ENCODE results near the gene CD27.

Gene CD27

DNA sequence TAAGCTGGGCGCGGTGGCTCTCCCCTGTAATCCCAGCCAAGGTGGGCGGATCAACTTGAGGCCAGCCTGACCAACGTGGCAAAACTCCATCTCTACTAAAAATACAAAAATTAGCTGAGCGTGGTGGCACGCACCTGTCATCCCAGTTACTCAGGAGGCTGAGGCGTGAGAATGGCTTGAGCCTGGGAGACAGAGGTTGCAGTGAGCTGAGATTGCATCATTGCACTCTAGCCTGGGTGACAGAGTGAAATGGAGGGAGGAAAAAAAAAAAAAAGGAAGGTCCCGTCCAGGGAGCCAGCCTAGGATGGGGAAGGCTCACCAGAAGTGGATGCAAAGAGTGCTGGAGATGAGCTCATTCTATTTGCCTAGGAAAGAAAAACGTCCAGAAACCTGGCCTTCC, 1.9 kb upstream of the CD27 start:
- H4K20me1 ChIP-seq (ENCODE audit: insufficient read depth, low read length) = no peaks in the 10 kb centered on the region
- H3K27me3 ChIP-seq (ENCODE audit: low read depth, low read length) = no peaks in the 10 kb centered on the region
- H2AFZ ChIP-seq (ENCODE audit: low read depth, low read length) = no peak overlapping the region
- no peak overlapping the region for H3K4me2 ChIP-seq (ENCODE audit: low read length)
- no peak overlapping the region for H3K4me3 ChIP-seq (ENCODE audit: low read length)
- peaks cover 13% of the 10 kb centered on the region; the same call in 1 of the 2 replicates for H3K9me3 ChIP-seq (ENCODE audit: insufficient read depth, low read length)
- peaks cover 24% of the 10 kb centered on the region for H3K4me1 ChIP-seq (ENCODE audit: low read length)
- H3K79me2 ChIP-seq (ENCODE audit: low read length) = no peaks in the 10 kb centered on the region
- peaks cover 4% of the 10 kb centered on the region for H3K36me3 ChIP-seq (replicated peaks; ENCODE audit: low read depth, low read length)
- no peak overlapping the region for H3K27ac ChIP-seq (ENCODE audit: low read length)
- no peak for TF ChIP-seq EZH2phosphoT487 (IDR thresholded peaks at IDR 0.05; ENCODE audit: low read depth)
- TF ChIP-seq, protein P1, sequence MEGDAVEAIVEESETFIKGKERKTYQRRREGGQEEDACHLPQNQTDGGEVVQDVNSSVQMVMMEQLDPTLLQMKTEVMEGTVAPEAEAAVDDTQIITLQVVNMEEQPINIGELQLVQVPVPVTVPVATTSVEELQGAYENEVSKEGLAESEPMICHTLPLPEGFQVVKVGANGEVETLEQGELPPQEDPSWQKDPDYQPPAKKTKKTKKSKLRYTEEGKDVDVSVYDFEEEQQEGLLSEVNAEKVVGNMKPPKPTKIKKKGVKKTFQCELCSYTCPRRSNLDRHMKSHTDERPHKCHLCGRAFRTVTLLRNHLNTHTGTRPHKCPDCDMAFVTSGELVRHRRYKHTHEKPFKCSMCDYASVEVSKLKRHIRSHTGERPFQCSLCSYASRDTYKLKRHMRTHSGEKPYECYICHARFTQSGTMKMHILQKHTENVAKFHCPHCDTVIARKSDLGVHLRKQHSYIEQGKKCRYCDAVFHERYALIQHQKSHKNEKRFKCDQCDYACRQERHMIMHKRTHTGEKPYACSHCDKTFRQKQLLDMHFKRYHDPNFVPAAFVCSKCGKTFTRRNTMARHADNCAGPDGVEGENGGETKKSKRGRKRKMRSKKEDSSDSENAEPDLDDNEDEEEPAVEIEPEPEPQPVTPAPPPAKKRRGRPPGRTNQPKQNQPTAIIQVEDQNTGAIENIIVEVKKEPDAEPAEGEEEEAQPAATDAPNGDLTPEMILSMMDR (IDR thresholded peaks at IDR 0.05; ENCODE audit: low read depth, low read length) = no peak
- no peak overlapping the region for H3K9ac ChIP-seq (ENCODE audit: low read length)

DNA sequence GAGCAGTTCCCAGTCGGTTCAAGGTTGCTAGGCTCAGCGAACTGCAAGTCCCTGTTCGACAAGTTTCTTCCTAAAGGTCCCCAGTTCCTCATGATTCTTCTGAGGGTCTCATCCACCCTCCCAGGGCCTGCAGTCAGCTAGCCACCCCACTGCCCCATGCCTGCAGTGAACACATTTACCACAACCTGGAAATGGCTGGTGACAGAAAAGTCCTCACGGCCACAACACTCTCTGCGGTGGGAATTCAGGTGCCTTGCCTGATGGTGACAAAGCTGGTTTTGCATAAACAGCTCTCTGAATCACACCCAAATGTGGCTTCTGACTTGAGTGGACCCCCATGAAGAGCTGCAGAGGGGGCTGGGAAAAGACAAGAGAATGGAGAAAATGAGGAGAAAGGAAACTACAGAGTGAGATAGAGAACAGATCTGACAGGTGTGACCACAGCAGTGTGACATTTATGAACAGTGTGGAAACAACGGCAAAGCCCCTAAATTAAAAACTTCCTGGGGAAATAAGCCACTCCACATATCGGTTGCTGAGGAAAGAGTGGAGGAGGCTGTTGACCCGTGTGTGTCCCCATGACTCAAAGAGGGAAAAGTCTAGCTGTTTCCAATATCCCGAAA, 1.3 kb upstream of the CD27 start:
- Histone ChIP-seq H3K9ac (ENCODE audit: low read length) (no peak overlapping the region), H2AFZ (ENCODE audit: low read depth, low read length) (no peak overlapping the region), H3K4me3 (ENCODE audit: low read length) (no peak overlapping the region), H3K9me3 (ENCODE audit: insufficient read depth, low read length) (peaks cover 13% of the 10 kb centered on the region; the same call in 1 of the 2 replicates), H4K20me1 (ENCODE audit: insufficient read depth, low read length) (no peaks in the 10 kb centered on the region), H3K36me3 (replicated peaks; ENCODE audit: low read depth, low read length) (peaks cover 4% of the 10 kb centered on the region), H3K4me1 (ENCODE audit: low read length) (peaks cover 24% of the 10 kb centered on the region), H3K4me2 (ENCODE audit: low read length) (peak overlapping the region; percentile 24; the same call in 1 of the 2 replicates), H3K27me3 (ENCODE audit: low read depth, low read length) (no peaks in the 10 kb centered on the region), H3K79me2 (ENCODE audit: low read length) (no peaks in the 10 kb centered on the region), H3K27ac (ENCODE audit: low read length) (no peak overlapping the region)
- TF ChIP-seq, protein P1 (IDR thresholded peaks at IDR 0.05; ENCODE audit: low read depth, low read length) = no peak

DNA sequence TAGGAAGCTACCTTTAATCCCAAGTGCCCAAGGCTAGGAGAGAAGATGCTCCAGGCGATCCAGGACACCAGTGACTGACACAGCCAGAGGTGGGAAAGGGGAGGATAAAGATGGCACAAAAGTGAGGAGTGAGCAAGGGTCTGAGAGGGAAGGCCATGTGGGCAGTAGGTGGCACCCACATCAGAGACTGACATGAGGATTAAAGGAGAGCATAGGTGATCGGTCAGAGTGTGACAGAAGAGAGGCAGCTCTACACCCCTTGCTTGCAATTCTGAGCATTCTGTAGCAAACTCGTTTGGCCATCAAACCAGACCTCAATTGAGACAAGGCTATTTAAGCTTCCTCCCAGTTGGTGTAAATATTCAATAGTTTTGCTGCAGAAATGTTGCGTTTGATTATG, 724 bp upstream of the CD27 start:
- peaks cover 24% of the 10 kb centered on the region for H3K4me1 ChIP-seq (ENCODE audit: low read length)
- H3K9ac ChIP-seq (ENCODE audit: low read length) = no peak overlapping the region
- H3K9me3 ChIP-seq (ENCODE audit: insufficient read depth, low read length) = peaks cover 13% of the 10 kb centered on the region; the same call in 1 of the 2 replicates
- H3K36me3 ChIP-seq (replicated peaks; ENCODE audit: low read depth, low read length) = peaks cover 4% of the 10 kb centered on the region
- TF ChIP-seq, protein P1 (IDR thresholded peaks at IDR 0.05; ENCODE audit: low read depth, low read length) = no peak
- no peak for TF ChIP-seq EZH2phosphoT487 (IDR thresholded peaks at IDR 0.05; ENCODE audit: low read depth)
- no peak overlapping the region for H2AFZ ChIP-seq (ENCODE audit: low read depth, low read length)
- no peak overlapping the region for H3K27ac ChIP-seq (ENCODE audit: low read length)
- no peaks in the 10 kb centered on the region for H3K79me2 ChIP-seq (ENCODE audit: low read length)
- no peak overlapping the region for H3K4me2 ChIP-seq (ENCODE audit: low read length)
- no peaks in the 10 kb centered on the region for H4K20me1 ChIP-seq (ENCODE audit: insufficient read depth, low read length)
- no peaks in the 10 kb centered on the region for H3K27me3 ChIP-seq (ENCODE audit: low read depth, low read length)
- H3K4me3 ChIP-seq (ENCODE audit: low read length) = no peak overlapping the region

DNA sequence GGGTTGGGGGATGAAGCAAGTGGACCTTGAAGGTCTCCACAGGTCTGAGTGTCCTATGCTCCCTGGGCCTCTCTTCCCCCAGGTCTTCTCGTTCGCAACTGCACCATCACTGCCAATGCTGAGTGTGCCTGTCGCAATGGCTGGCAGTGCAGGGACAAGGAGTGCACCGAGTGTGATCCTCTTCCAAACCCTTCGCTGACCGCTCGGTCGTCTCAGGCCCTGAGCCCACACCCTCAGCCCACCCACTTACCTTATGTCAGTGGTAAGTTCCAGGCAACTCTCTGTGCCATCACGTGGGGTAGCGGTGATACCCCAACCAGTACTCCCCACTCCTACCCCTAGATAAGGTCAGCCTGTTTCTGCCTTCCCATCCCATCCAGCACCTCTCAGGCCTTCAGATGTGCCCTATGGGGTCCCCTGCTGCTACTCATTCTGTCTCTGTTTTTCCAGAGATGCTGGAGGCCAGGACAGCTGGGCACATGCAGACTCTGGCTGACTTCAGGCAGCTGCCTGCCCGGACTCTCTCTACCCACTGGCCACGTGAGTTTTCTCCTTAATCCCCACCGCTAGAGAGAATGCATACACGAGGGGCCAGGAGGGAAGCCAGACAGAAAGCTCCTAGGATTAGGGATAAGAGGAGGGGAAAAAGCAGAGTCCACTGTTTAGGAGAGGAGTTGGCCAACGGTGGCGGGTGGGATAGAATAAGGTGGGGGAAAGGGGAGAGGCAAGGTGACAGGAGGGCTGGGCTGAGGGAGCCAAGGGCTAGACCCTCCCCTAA, 5.5 kb downstream of the CD27 start:
- no peaks in the 10 kb centered on the region for H3K27me3 ChIP-seq (ENCODE audit: low read depth, low read length)
- peaks cover 4% of the 10 kb centered on the region; the same call in 1 of the 2 replicates for H3K9me3 ChIP-seq (ENCODE audit: insufficient read depth, low read length)
- H2AFZ ChIP-seq (ENCODE audit: low read depth, low read length) = no peak overlapping the region
- peak overlapping the region; percentile 94 for H3K4me3 ChIP-seq (ENCODE audit: low read length)
- H3K4me2 ChIP-seq (ENCODE audit: low read length) = peak overlapping the region; percentile 100
- H3K4me1 ChIP-seq (ENCODE audit: low read length) = peaks cover 28% of the 10 kb centered on the region
- H3K9ac ChIP-seq (ENCODE audit: low read length) = peak overlapping the region; percentile 98
- TF ChIP-seq, protein P1 (IDR thresholded peaks at IDR 0.05; ENCODE audit: low read depth, low read length) = no peak
- no peak for TF ChIP-seq EZH2phosphoT487 (IDR thresholded peaks at IDR 0.05; ENCODE audit: low read depth)
- peaks cover 13% of the 10 kb centered on the region for H3K36me3 ChIP-seq (replicated peaks; ENCODE audit: low read depth, low read length)
- H3K27ac ChIP-seq (ENCODE audit: low read length) = peak overlapping the region; percentile 87
- H3K79me2 ChIP-seq (ENCODE audit: low read length) = peaks cover 22% of the 10 kb centered on the region
- H4K20me1 ChIP-seq (ENCODE audit: insufficient read depth, low read length) = no peaks in the 10 kb centered on the region
